OCI-LY1 (cell line): ENCODE results near the gene DET1.

Experiments
- CTCF ChIP-seq: fragments of 200-600 bp; sonication (generic), shearing (Covaris generic); IDR thresholded peaks from 2 replicates; pipeline ENCODE4 v1.5.1; 2017; ENCODE audit warnings: mild to moderate bottlenecking, antibody characterized with exemption, low read length, moderate library complexity, mixed read lengths
- EZH2 ChIP-seq: fragments of 200-600 bp; sonication (generic), shearing (Covaris generic); IDR thresholded peaks from 2 replicates; pipeline ENCODE4 v1.8.0; 2017; ENCODE audit warnings: borderline replicate concordance, mixed run types, mild to moderate bottlenecking, antibody characterized with exemption, low read length, moderate library complexity, mixed read lengths

- TF ChIP-seq CTCF (no peak), EZH2 (no peak)
Measured at GRCh38 chr15:88571852-88572259, 25.4 kb upstream of the DET1 start.
